K562 (cell line): ENCODE results near the gene COL10A1. TPM values are rescaled to one million over a fixed set of nuclear protein-coding genes. Genes with fewer than 3 reads are reported as not detected.

Source experiments
- ATAC-seq: fragments of 200-7000 bp; cut with Tn5 transposase; 3 replicates; pipeline ENCODE4 v1.9.1; 2020; ENCODE audit warnings: moderate library complexity
- BruUV-seq: library from RNA; stranded (reverse); fragments of 400-500 nt; replicated peaks from 2 replicates; lab custom pipeline; 2021; lab: Mats Ljungman, UMichigan
- CTCF ChIA-PET: fragments of 300-600 bp; formaldehyde crosslinking; extraction: SDS; loops from one replicate; lab custom pipeline; 2021; ENCODE audit warnings: low intra/inter-chr PET ratio; lab: Yijun Ruan, JAX
- POLR2A ChIA-PET: fragments of 300-600, 350-650 bp; sonication (Branson Sonifier 250); formaldehyde crosslinking; extraction: SDS; loops from one replicate; lab custom pipeline; 2021; ENCODE audit warnings: antibody characterized with exemption, inconsistent platforms; lab: Yijun Ruan, JAX
- DNase-seq, 4 experiments: peaks; one replicate each; pipeline versions ENCODE4 v3.0.0 to v3.0.0-alpha.2; 2011 to 2018; ENCODE audit warnings: low spot score in 3 of 4, mixed read lengths in 3 of 4; ENCODE audit errors: extremely low read depth in 1 of 4
- FAIRE-seq: peaks from 2 replicates; lab custom pipeline; 2011; peaks lifted over from hg19 to GRCh38; lab: Jason Lieb, UNC
- H2AFZ ChIP-seq: 2 replicates; pipeline ENCODE4 v1.6.0; 2011; ENCODE audit warnings: low read depth, low read length, control low read depth, inconsistent platforms
- H3K27ac ChIP-seq: fragments of 200-600 bp; 3 replicates; pipeline ENCODE4 v1.8.0; 2011; ENCODE audit warnings: low read depth, mild to moderate bottlenecking, control low read depth, inconsistent platforms, low read length, moderate library complexity, mixed read lengths; ENCODE audit errors: extremely low read depth
- H3K27me3 ChIP-seq, 2 experiments: fragments of 300-600 bp in 1 of 2; 2 replicates in 1 of 2; 3 replicates in 1 of 2; pipeline versions ENCODE4 v1.6.0 to v1.8.0; 2011; ENCODE audit warnings: inconsistent platforms in 2 of 2, low read length in 2 of 2, mild to moderate bottlenecking in 1 of 2, mixed read lengths in 1 of 2, moderate library complexity in 1 of 2; ENCODE audit not compliant: control insufficient read depth in 2 of 2, insufficient read depth in 2 of 2
- H3K36me3 ChIP-seq: fragments of 300-600 bp; 3 replicates; pipeline ENCODE4 v1.8.0; 2011; ENCODE audit warnings: mild to moderate bottlenecking, low read length, inconsistent platforms; ENCODE audit not compliant: control insufficient read depth, insufficient read depth
- H3K4me1 ChIP-seq, 2 experiments: fragments of 200-600 bp in 1 of 2; replicated peaks in 1 of 2; 2 replicates in 1 of 2; 3 replicates in 1 of 2; pipeline versions ENCODE4 v1.5.1 to v1.8.0; 2011; ENCODE audit warnings: inconsistent platforms in 2 of 2, low read length in 2 of 2, mild to moderate bottlenecking in 1 of 2, mixed read lengths in 1 of 2, moderate library complexity in 1 of 2; ENCODE audit not compliant: control insufficient read depth in 2 of 2, insufficient read depth in 2 of 2
- H3K4me2 ChIP-seq: 2 replicates; pipeline ENCODE4 v1.6.1; 2011; ENCODE audit warnings: low read length, control low read depth, inconsistent platforms, mixed read lengths; ENCODE audit not compliant: insufficient read depth
- H3K4me3 ChIP-seq: fragments of 200-600 bp; sonication (generic), shearing (Covaris generic); 2 replicates; pipeline ENCODE4 v1.5.1; 2016; ENCODE audit warnings: control low read depth, inconsistent platforms
- H3K79me2 ChIP-seq: fragments of 200-600 bp; 3 replicates; pipeline ENCODE4 v1.8.0; 2011; ENCODE audit warnings: low read length, inconsistent platforms; ENCODE audit not compliant: control insufficient read depth, insufficient read depth
- H3K9ac ChIP-seq, 2 experiments: 2 replicates each; pipeline versions ENCODE4 v1.6.0 to v1.6.1; 2011; ENCODE audit warnings: low read depth in 2 of 2, low read length in 2 of 2, control low read depth in 1 of 2, inconsistent platforms in 1 of 2, mild to moderate bottlenecking in 1 of 2, mixed read lengths in 1 of 2; ENCODE audit not compliant: insufficient read depth in 1 of 2
- H3K9me1 ChIP-seq: one replicate; pipeline ENCODE4 v1.6.0; 2011; ENCODE audit warnings: inconsistent platforms, mild to moderate bottlenecking, low read length, moderate library complexity; ENCODE audit not compliant: control insufficient read depth, insufficient read depth
- H3K9me3 ChIP-seq: replicated peaks from 2 replicates; pipeline ENCODE4 v1.5.1; 2011; ENCODE audit warnings: low read depth, low read length, inconsistent platforms; ENCODE audit not compliant: control insufficient read depth, insufficient read depth
- H4K20me1 ChIP-seq: replicated peaks from 2 replicates; pipeline ENCODE4 v1.6.1; 2011; ENCODE audit warnings: low read length, inconsistent platforms, mixed read lengths; ENCODE audit not compliant: control insufficient read depth, insufficient read depth
- CAMTA2 ChIP-seq: fragments of 250-450 bp; sonication (Bioruptor Pico); conservative IDR thresholded peaks from 2 replicates; pipeline ENCODE4 v1.5.1; 2022
- ETV6 ChIP-seq, 3 experiments: fragments of 150-350 bp in 1 of 3; sonication (generic) in 1 of 3; formaldehyde crosslinking in 1 of 3; IDR thresholded peaks; 2 replicates each; pipeline versions ENCODE4 v1.6.1 to v1.8.0; 2014 to 2022; ENCODE audit warnings: borderline replicate concordance in 2 of 3, low read depth in 2 of 3, antibody characterized with exemption in 1 of 3, low read length in 1 of 3, mild to moderate bottlenecking in 1 of 3, missing genetic modification reagents in 1 of 3
- FOXM1 ChIP-seq, 2 experiments: fragments of 450-650 bp in 1 of 2; sonication (generic) in 1 of 2; formaldehyde crosslinking in 1 of 2; IDR thresholded peaks; 2 replicates each; pipeline versions ENCODE4 v1.6.1 to v1.9.0; 2017 to 2022; ENCODE audit warnings: low read depth in 2 of 2, mild to moderate bottlenecking in 2 of 2, missing genetic modification reagents in 1 of 2, moderate library complexity in 1 of 2
- HLTF ChIP-seq: fragments of 450-650 bp; IDR thresholded peaks from 2 replicates; pipeline ENCODE4 v1.6.1; 2016
- RBM14 ChIP-seq: fragments of 200-400 bp; formaldehyde crosslinking; IDR thresholded peaks from 2 replicates; pipeline ENCODE4 v1.6.1; 2018; ENCODE audit warnings: low read depth, mild to moderate bottlenecking, low read length, moderate library complexity, borderline replicate concordance; ENCODE audit not compliant: insufficient read depth
- SREBF2 ChIP-seq: sonication (generic); formaldehyde crosslinking; IDR thresholded peaks from 2 replicates; pipeline ENCODE4 v1.4.0; 2020; ENCODE audit warnings: mild to moderate bottlenecking, missing genetic modification reagents
- TEAD4 ChIP-seq, 2 experiments: sonication (generic) in 1 of 2; formaldehyde crosslinking in 1 of 2; IDR thresholded peaks; 2 replicates each; pipeline versions ENCODE4 v1.6.1 to v1.8.0; 2012 to 2022; ENCODE audit warnings: borderline replicate concordance in 1 of 2, inconsistent platforms in 1 of 2, low read length in 1 of 2, mild to moderate bottlenecking in 1 of 2, missing genetic modification reagents in 1 of 2
- ZC3H8 ChIP-seq: fragments of 450-650 bp; IDR thresholded peaks from 2 replicates; pipeline ENCODE4 v1.6.1; 2017
- ZFP36 ChIP-seq: fragments of 150-350 bp; IDR thresholded peaks from 2 replicates; pipeline ENCODE4 v1.6.1; 2018; ENCODE audit warnings: low read length, low read depth; ENCODE audit not compliant: partially characterized antibody
- ZNF134 ChIP-seq: fragments of 250-450 bp; sonication (Bioruptor Pico); conservative IDR thresholded peaks from 2 replicates; pipeline ENCODE4 v1.4.0; 2020
- ZNF778 ChIP-seq: fragments of 450-650 bp; formaldehyde crosslinking; IDR thresholded peaks from 2 replicates; pipeline ENCODE4 v1.4.0; 2020; ENCODE audit warnings: mild to moderate bottlenecking, moderate library complexity
- WGBS: fragments of 100-300 bp; shearing (Covaris generic); methylation state at CpG from one replicate; pipeline ENCODE4 v1.1.6; 2016; ENCODE audit warnings: low coverage, mixed read lengths; ENCODE audit not compliant: insufficient coverage; ENCODE audit errors: missing lambda C conversion rate; 5-methylcytosine and 5-hydroxymethylcytosine counted together
- in situ Hi-C: fragments of 300-500 bp; cut with MboI; formaldehyde crosslinking; loops from 4 replicates; pipeline ENCODE4 v1.15.0; 2018; ENCODE audit warnings: inconsistent platforms, mixed read lengths
- intact Hi-C: fragments of 100-400 bp; cut with micrococcal nuclease; formaldehyde crosslinking; loops from 2 replicates; pipeline ENCODE4 v1.14.2; 2022
- polyA plus RNA-seq, 8 experiments: library from polyadenylated mRNA; depleted of rRNA in 4 of 8; stranded (reverse) in 5 of 8; unstranded in 3 of 8; fragments of >200 nt; fragmentation: Nextera tagmentation in 2 of 8; fragmentation: Illumina TruSeq in 1 of 8; extraction: Ambion mirVana in 2 of 8; extraction: Trizol in 1 of 8; gene quantifications; 2 replicates each; pipeline versions ENCODE4 v1.2.1 to v1.2.3, GENCODE V29; 2011 to 2014; ENCODE audit warnings: inconsistent platforms in 1 of 8, missing spikeins in 1 of 8
- total RNA-seq, 7 experiments: library from RNA; depleted of rRNA in 6 of 7; stranded (reverse); fragments of >200 nt in 6 of 7; fragmentation: Illumina TruSeq in 2 of 7; extraction: Trizol in 2 of 7; gene quantifications; 2 replicates each; pipeline versions ENCODE4 v1.2.1 to v1.2.3, GENCODE V29; 2011 to 2021; ENCODE audit warnings: low replicate concordance in 1 of 7
- TF ChIP-seq, protein P1 (sequence below): fragments of 450-650 bp; formaldehyde crosslinking; IDR thresholded peaks from 2 replicates; pipeline ENCODE4 v1.4.0; 2020; ENCODE audit warnings: mild to moderate bottlenecking
- TF ChIP-seq, protein P2 (sequence below): fragments of 250-450 bp; sonication (Bioruptor Pico); IDR thresholded peaks from 2 replicates; pipeline ENCODE4 v1.4.0; 2020; ENCODE audit warnings: borderline replicate concordance
- TF ChIP-seq, protein P3 (sequence below): fragments of 250-450 bp; sonication (Bioruptor Pico); IDR thresholded peaks from 2 replicates; pipeline ENCODE4 v1.5.0; 2022; ENCODE audit warnings: mild to moderate bottlenecking

COL10A1 gene
- total and polyA plus RNA-seq, 9 of the 15 experiments (the other 6 are each of a cell fraction or from before 2014, with no cell fraction given) = 0.06 to 0.08 TPM; not detected in 7

DNA sequence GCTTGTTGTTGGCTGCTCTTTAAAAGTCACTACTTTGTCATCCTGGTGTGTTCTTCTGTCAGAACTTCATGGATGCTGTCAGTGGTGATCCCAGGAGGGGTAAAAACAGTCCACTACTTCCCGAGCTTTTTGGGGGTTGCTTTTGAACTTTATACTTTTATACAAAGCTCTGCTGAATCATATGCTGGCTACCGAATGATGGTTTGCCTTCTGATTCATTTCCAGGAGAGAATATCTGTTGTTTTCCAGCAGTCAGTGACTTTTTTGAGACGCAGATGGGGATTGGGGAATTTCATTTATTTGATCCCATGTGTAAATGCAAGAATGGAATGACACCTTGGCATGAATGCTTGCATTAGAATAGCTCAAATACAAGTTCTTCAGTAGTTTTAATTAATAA, 32.7 kb upstream of the COL10A1 start (continued):
- no peak for TF ChIP-seq CAMTA2 (CRISPR knock-in tag)
- TF ChIP-seq ZNF778 (CRISPR knock-in tag) = no peak

DNA sequence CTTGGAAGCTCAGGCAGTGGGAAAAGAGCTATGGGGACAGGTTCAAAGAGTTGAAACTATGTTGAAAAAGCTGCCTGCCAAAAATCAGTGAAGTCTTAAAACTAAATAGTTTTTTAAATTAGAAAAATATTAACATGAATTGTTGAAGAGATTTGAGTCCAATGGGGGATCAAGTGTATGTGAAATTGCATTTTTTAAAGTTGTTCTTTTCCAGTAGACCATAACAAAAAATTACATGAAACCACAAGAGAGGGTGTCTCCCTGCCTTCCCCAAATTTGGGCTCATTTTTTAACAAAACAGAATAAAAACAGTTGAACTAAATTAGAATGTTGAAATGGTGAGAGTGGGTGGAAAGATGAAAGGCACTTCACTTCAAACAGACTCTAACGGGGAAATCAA, 31.5 kb upstream of the COL10A1 start:
- Histone ChIP-seq H3K27ac (peak overlapping the region; percentile 79), H4K20me1 (no peaks in the 10 kb centered on the region), H3K36me3 (no peaks in the 10 kb centered on the region), H3K27me3 (no peaks in the 10 kb centered on the region), H3K4me3 (no peak overlapping the region), H3K9ac (peak overlapping the region in 1 of 2 experiments; percentile 57; a peak in 1 of 4 replicates), H3K79me2 (no peaks in the 10 kb centered on the region), H2AFZ (peak overlapping the region; percentile 86), H3K4me2 (peak overlapping the region; percentile 61), H3K9me1 (no peaks in the 10 kb centered on the region), H3K9me3 (no peaks in the 10 kb centered on the region), H3K4me1 (peaks cover 0 to 16% of the 10 kb centered on the region in 2 experiments; a peak in 3 of 5 replicates)
- FAIRE-seq (no peak), DNase-seq (no peak), ATAC-seq (no peak)
- ChIA-PET POLR2A (interaction anchor here (1.0 to 1.2 kb wide), 2 partner anchors 11 to 13 kb away, joined by 3 to 4 read pairs; no protein-coding TSS in a partner anchor), CTCF (no interaction called here)
- intact Hi-C loops = no loop called here
- no TSS peak for BruUV-seq
- 18% methylated on average over 1 of the region's 1 CpG for WGBS
- in situ Hi-C loops = no loop called here
- TF ChIP-seq RBM14 (no peak), ZNF778 (CRISPR knock-in tag) (no peak), ZNF134 (CRISPR knock-in tag) (no peak), ZC3H8 (no peak), FOXM1 (IDR thresholded peaks at IDR 0.05; ENCODE audit: low read depth) (no peak), FOXM1 (CRISPR knock-in tag; IDR thresholded peaks at IDR 0.05; ENCODE audit: low read depth) (no peak), SREBF2 (CRISPR knock-in tag) (no peak), TEAD4 (IDR thresholded peaks at IDR 0.05; ENCODE audit: low read length) (no peak), TEAD4 (CRISPR knock-in tag; IDR thresholded peaks at IDR 0.05; ENCODE audit: borderline replicate concordance) (no peak), ZFP36 (no peak), HLTF (no peak), ETV6 (IDR thresholded peaks at IDR 0.05; ENCODE audit: borderline replicate concordance in 1 of 2, low read depth in 2 of 2, low read length in 1 of 2) (no peak), ETV6 (CRISPR knock-in tag; IDR thresholded peaks at IDR 0.05; ENCODE audit: borderline replicate concordance) (no peak)
- TF ChIP-seq, protein P1, sequence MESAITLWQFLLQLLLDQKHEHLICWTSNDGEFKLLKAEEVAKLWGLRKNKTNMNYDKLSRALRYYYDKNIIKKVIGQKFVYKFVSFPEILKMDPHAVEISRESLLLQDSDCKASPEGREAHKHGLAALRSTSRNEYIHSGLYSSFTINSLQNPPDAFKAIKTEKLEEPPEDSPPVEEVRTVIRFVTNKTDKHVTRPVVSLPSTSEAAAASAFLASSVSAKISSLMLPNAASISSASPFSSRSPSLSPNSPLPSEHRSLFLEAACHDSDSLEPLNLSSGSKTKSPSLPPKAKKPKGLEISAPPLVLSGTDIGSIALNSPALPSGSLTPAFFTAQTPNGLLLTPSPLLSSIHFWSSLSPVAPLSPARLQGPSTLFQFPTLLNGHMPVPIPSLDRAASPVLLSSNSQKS (CRISPR knock-in tag) = no peak
- TF ChIP-seq, protein P2, sequence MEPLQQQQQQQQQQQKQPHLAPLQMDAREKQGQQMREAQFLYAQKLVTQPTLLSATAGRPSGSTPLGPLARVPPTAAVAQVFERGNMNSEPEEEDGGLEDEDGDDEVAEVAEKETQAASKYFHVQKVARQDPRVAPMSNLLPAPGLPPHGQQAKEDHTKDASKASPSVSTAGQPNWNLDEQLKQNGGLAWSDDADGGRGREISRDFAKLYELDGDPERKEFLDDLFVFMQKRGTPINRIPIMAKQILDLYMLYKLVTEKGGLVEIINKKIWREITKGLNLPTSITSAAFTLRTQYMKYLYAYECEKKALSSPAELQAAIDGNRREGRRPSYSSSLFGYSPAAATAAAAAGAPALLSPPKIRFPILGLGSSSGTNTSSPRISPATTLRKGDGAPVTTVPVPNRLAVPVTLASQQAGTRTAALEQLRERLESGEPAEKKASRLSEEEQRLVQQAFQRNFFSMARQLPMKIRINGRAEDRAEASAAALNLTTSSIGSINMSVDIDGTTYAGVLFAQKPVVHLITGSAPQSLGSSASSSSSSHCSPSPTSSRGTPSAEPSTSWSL (CRISPR knock-in tag) = no peak
- TF ChIP-seq, protein P3, sequence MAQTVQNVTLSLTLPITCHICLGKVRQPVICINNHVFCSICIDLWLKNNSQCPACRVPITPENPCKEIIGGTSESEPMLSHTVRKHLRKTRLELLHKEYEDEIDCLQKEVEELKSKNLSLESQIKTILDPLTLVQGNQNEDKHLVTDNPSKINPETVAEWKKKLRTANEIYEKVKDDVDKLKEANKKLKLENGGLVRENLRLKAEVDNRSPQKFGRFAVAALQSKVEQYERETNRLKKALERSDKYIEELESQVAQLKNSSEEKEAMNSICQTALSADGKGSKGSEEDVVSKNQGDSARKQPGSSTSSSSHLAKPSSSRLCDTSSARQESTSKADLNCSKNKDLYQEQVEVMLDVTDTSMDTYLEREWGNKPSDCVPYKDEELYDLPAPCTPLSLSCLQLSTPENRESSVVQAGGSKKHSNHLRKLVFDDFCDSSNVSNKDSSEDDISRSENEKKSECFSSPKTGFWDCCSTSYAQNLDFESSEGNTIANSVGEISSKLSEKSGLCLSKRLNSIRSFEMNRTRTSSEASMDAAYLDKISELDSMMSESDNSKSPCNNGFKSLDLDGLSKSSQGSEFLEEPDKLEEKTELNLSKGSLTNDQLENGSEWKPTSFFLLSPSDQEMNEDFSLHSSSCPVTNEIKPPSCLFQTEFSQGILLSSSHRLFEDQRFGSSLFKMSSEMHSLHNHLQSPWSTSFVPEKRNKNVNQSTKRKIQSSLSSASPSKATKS = no peak
